Effector CD8-positive, alpha-beta T cell (primary cell): ENCODE data around the gene STEEP1.
A peak's percentile ranks its signal among the peaks of the same experiment; 100 is the strongest.

Experiments used
- DNase-seq: peaks from one replicate; lab custom pipeline; 2025; lab: John Stamatoyannopoulos, UW

Gene STEEP1

DNA sequence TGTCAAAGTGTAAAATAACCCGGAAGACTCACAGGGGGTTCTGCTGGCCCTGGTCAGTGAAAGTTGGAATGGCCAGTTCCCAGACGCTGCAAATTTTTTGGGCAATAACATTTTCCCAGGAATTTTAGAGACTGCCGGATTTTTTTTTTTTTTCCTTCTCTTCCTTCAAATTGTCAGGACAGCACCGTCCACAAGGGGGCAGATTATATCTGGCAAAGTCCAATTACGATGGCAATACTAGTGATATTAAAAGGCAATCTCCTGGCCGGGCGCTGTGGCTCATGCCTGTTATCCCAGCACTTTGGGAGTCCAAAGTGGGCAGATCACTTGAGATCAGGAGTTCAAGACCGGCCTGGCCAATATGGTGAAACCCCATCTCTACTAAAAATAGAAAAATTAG is 76.5 kb downstream of the STEEP1 start:
- DNase-seq, result peak; percentile 9
